A172 (cell line): ENCODE results near the gene KLF11. TPM values are rescaled to one million over a fixed set of nuclear protein-coding genes. Genes with fewer than 3 reads are reported as not detected.

Experiments used
- DNase-seq: peaks from one replicate; pipeline ENCODE4 v3.0.0-alpha.2; 2015; ENCODE audit warnings: low spot score
- total RNA-seq: library from RNA; depleted of rRNA; stranded (reverse); fragments of >200 nt; shearing (Covaris generic); gene quantifications from 2 replicates; pipeline ENCODE4 v1.2.3, GENCODE V29; 2014

Gene KLF11
- total RNA-seq, 1 experiment from 2014 or later: 21.4 TPM

- no peak for DNase-seq
Measured at GRCh38 chr2:10041711-10042110, 1.6 kb upstream of the KLF11 start.

GRCh38 chr2:10042301-10043161, 819 bp upstream of the KLF11 start:
- peak; percentile 91 for DNase-seq

DNA sequence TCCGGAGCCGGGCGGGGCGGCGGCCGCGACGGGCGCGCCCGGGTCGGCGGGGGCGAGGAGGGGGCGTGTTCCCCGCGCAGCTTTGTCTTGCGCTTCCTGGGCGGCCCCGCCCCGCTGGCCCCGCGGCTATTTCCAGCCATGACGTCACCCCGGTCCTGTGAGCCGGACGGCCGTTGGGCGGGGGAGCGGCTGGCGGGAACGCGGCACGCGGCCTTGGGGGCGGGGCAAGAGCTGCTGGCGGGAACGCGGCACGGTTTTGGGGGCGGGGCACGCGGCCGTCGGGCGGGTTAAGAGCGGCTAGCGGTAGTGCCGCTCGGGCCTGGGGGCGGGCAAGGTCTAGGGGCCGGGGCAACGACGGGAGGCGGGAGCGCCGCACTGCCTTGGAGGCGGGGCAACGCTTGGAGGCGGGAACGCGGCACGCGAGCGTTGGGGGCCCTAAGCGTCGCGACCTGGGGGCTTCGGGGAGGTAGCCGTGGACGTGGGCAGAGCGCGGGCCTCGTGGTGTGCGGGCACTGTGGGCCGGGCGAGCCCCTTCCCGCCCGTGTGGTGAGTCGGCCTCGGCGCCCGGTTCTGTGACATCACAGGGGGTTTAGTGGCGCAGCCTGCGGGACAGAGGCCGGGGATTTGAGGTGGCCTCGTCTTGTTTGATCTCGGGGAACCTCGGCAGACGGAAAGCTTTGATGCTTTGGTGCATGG, 704 bp downstream of the KLF11 start:
- DNase-seq: peak; percentile 83

DNA sequence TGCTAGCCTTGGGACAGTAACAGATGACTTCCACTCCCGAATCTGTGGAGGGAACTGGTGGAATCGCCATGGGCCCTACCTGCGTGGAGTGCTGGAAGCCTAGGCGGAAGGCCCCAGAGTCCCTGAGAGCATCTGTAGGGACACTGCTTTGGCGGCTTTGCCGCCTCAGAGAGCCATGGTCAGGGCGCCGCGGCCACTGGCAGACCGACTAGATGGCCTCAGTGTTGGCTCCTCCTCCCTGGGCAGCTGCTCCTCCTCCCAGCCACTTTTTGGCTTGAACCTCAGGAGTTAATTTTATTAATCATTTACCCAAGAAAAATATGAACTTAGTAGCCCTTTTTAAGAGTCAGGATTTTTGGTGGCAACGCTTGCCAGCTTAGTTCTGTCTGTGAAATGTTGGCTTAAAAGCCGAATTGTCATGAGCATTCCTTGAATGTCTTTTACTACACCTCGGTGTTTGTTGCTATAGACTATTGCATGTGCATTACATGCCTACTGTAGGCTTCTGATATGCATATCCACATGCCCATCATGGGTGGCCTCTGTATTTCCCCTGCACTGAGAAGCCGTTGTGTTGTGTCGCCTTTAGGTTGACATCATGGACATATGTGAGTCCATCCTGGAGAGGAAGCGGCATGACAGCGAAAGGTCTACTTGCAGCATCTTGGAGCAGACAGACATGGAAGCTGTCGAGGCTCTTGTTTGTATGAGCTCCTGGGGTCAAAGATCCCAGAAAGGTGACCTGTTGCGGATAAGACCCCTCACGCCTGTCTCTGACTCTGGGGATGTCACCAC, 2.4 kb downstream of the KLF11 start:
- no peak for DNase-seq

- DNase-seq: no peak
Measured at GRCh38 chr2:10046931-10047330, 3.6 kb downstream of the KLF11 start.

GRCh38 chr2:10047616-10048500, 4.5 kb downstream of the KLF11 start:
- DNase-seq: no peak

- DNase-seq: peak; percentile 67
Measured at GRCh38 chr2:10048501-10049171, 5.3 kb downstream of the KLF11 start.

DNA sequence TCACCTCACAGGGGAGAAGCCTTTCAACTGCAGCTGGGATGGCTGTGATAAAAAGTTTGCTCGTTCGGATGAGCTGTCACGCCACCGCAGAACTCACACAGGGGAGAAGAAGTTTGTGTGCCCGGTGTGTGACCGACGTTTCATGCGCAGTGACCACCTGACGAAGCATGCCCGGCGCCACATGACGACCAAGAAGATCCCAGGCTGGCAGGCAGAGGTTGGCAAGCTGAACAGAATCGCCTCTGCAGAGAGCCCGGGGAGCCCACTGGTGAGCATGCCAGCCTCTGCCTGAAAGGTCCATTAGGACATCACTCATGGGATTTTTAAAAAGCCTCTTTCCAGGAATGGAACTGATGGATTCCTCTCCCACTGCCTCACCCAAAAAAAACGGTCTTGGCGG, 8.9 kb downstream of the KLF11 start:
- no peak for DNase-seq

- DNase-seq: no peak
Measured at GRCh38 chr2:10053351-10053750, 10.0 kb downstream of the KLF11 start.

DNA sequence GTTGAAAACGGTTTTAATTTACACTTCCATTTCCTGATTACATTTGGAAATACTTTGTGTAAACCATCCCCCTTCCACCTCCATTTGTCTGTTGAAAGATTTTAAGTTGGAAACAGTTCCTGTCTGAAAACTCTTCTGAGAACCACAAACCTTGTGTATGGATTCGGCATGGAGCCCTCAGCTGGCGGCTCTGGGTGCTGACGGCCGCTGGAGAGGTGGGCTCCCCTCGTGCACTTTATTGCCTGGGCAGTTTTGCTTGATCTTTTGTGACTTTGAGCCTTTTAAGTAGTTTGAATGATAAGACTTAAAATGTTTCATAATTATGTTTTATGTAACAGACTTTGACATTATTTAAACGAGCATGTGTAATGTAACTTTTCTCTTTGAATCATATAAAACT, 11.1 kb downstream of the KLF11 start:
- no peak for DNase-seq

DNA sequence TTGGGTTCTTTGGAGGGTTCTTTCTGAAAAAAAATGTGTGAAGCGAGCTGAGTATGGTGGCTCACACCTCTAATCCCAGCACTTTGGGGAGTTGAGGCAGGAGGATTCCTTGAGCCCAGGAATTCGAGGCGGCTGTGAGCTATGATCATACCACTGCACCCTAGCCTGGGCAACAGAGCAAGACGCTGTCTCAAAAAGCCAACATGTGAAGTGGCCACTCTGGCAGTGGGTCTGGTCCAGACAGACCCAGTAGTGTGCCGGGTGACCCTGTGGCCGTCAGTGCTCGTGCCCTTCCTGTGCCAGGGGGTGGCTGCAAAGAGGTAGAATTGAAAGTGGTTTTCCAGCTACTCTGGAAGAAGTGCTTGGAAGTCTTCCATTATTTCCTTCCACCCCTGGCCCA, 11.6 kb downstream of the KLF11 start:
- DNase-seq: no peak

GRCh38 chr2:10056439-10056838, 13.1 kb downstream of the KLF11 start:
- DNase-seq: no peak

DNA sequence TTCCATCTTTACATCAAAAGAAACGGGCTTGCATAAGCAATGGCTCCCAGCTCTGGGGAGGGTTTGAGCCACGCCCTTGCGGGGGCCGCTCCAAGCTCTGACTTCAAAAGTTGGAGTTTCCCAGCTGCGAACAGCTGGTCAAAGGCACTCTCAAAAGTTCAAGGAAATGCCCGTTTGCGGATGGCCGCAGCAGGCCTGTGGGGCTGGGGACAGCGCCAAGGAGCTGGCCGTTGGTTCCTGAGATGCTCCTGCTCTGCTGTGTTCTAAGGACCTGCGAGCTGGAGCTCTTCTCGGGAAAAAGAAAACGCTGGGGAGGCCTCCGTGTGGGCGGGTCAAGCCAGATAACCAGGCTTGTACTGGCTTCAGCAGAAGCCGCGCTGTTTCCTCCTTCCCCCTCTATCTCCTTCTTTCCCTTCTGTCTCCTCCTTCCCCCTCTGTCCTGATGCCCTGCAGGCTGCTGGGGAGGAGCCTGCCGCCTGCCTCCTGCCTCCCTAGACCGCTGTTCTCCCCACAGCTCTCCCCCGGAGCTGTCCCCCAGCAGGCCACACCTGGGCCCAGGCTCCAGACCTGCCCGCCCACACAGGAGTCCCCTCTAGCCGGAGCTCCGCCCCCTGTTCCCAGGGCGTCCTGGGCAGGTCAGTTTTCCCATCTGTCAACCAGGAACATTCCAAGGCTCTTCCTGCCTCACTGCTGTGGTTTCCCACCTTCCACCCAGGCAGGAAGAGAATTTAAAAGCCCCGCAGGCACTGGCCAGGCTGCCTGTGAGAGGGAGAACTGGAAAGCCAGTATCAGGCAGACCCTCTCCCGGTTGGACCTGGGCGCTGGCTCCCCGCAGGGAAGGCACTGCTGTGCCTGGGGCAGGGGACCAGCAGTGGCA, 14.1 kb downstream of the KLF11 start:
- DNase-seq: peak; percentile 82

DNA sequence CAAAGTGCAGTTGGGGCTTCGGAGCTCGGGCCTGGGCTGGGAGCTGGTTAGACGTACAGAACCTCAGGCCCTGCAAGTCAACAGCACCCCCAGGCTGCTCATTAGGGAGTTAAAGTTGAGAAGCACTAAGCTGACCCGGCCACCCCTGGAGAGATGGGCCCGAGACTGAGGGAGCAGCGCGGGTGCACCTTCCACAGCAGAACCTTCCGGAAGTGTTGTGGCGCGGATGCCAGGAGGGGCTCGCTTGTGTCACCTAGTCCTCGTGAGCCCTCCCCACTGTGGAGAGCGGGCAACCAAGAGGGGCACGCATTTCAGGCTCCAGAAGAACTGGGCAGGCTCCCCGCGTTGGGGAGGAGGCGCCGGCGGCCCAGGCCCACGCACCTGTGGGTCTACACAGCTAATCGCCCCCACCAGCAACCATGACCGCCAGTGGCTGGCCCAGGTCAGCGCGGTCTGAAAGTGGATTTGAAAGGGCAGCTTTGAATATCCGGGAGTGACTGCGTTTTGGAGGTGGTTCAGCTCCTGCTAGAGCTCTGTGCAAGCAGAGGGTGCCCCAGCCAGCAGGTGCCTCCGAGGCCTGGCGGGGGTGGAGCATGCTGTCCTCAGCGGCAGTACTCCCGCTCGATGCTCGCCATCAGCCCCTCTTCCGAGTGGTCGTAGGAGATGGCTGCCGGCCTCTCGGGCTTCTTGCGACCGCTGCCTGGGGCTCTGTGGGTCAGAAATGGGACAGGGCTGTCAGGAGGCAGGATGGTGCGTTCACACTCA, 15.1 kb downstream of the KLF11 start:
- DNase-seq: no peak

- no peak for DNase-seq
Measured at GRCh38 chr2:10059016-10059351, 15.6 kb downstream of the KLF11 start.

DNA sequence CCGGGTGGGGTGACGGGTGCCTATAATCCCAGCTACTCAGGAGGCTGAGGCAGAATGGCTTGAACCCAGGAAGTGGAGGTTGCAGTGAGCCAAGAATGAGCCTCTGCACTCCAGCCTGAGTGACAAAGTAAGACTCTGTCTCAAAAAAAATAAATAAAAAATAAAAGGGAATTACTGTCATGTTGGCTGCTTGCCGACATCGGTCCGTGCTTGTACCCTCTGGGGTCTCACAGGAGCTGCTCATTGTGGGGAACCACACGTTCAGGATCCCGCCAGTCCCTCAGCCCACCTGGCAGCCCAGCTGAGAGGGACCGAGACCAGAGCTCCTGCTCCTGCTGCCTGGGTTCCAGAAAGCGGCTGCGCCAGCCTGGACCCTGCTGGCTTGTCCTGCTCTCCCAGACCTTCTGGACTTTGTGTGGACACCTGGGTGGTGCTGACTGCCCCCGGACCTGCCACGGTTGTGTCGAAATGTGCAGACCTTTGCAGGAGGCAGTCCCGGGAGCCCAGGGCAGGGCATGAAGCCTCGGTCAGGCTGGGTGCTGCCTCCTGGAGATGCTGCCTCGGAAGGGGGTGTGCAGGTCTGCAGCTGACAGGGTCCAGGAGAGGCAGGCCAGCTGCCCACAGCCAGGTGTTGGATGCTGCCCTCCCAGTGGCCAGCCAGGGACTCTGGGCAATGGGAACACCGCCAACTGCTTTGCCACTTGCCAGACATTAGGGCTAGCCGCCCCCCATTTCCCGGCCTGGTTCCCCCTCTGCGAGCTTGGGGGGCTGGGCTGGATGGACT, 16.4 kb downstream of the KLF11 start:
- DNase-seq: no peak

- DNase-seq: no peak
Measured at GRCh38 chr2:10061221-10061925, 18.0 kb downstream of the KLF11 start.

- DNase-seq: no peak
Measured at GRCh38 chr2:10062931-10063365, 19.6 kb downstream of the KLF11 start.
